ENCODE measurements around the gene KLC4. TPM values are rescaled to one million over a fixed set of nuclear protein-coding genes. Genes with fewer than 3 reads are reported as not detected.

The KLC4 gene
- total RNA-seq, 4 donors from 2014 or later, result 23.4 to 41.0 (median 30.4) TPM

DNA sequence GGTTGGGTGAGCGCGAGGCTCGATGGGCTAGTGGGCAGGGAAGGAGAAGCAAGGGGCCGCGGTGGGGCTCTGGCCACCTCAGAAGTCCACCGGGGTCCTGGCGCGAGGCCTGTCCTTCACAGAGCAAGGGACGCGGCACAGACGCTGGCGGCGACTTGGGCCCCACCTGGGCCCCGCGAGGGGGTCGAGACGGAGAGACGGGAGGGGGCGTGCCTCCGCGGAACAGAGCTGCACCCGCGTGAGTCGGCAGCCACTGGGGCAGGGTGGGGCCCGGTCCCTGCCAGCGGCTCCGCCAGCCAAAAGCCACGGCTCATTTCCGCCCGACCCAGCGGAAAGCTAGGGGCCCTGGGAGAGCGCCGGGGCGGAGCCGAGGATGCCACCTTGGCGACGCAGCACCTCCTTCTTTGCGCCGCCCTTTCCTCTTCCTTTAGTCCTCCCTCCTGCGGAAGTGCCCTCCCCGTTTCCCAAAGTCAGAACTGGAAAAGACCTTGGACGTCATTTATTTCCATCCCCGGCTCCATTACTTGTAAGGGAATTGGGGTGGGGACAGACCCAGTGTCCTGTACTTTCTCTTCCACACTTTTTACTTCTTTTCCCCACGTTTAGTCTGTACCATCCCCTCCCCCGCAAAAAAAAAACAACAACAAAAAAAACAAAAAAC lies 5.8 kb upstream of the KLC4 start, which contains the start of gene CUL7:
TSS of gene CUL7 (minus strand) at position 307 of the 661 bp plus-strand sequence. CDS start 1,063 bp downstream, outside the sequence.
- Histone ChIP-seq H3K27me3 (no peaks in the 10 kb centered on the region), H3K9me3 (no peaks in the 10 kb centered on the region), H3K4me1 (peaks cover 20 to 27% of the 10 kb centered on the region in 2 donors), H3K27ac (peak within 1 kb of the TSS; percentile 86 to 91 (median 86)), H3K4me3 (replicated peaks in 1 of 3) (peak within 1 kb of the TSS; percentile 5 to 61 (median 61)), H3K36me3 (peaks cover 19 to 22% of the 10 kb centered on the region in 2 donors)
- peak; percentile 95 to 96 for DNase-seq
- WGBS, 2 donors, result 2 to 3% methylated on average over 19 to 21 of the region's 45 CpGs
- TF ChIP-seq, protein P1, sequence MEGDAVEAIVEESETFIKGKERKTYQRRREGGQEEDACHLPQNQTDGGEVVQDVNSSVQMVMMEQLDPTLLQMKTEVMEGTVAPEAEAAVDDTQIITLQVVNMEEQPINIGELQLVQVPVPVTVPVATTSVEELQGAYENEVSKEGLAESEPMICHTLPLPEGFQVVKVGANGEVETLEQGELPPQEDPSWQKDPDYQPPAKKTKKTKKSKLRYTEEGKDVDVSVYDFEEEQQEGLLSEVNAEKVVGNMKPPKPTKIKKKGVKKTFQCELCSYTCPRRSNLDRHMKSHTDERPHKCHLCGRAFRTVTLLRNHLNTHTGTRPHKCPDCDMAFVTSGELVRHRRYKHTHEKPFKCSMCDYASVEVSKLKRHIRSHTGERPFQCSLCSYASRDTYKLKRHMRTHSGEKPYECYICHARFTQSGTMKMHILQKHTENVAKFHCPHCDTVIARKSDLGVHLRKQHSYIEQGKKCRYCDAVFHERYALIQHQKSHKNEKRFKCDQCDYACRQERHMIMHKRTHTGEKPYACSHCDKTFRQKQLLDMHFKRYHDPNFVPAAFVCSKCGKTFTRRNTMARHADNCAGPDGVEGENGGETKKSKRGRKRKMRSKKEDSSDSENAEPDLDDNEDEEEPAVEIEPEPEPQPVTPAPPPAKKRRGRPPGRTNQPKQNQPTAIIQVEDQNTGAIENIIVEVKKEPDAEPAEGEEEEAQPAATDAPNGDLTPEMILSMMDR (IDR thresholded peaks at IDR 0.05), result no peak
- TF ChIP-seq POLR2A (IDR thresholded peaks at IDR 0.05), result peak; percentile 42 to 91
- intact Hi-C loops (cut with DNase I), result loop anchor here (5.0 kb wide), 1 partner anchor 36 kb away; no protein-coding TSS in a partner anchor

DNA sequence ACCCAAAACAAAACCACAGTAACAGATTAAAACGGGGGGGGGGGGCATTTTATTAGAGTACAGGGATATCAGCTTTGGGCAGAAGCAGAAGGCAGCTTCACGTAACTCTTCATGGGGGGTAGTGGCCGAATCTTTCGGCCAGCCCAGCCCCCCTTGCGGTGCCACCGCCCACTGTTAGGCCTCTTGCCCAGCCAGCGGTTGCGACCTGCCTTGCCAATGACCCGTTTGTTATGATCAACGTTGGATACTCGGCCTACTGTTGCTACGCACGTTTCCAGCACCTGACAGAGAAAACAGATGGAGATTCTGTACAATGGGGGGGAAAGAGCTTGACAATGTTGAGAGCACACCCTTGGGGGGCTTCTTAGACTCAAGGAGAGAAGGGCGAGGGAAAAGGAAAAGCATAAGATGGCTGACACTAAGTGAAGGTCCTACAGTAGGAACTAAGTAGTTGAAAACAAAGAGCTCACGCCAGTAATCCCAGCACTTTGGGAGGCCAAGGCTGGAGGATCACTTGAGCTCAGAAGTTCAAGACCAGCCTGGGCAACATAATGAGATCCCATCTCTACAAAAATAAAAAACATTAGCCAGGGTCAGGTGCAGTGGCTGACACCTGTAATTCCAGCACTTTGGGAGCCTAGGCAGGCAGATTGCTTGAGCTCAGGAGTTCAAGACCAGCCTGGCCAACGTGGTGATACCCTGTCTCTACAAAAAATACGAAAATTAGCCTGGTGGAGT lies 5.1 kb upstream of the KLC4 start:
- TF ChIP-seq, protein P1 (IDR thresholded peaks at IDR 0.05), result no peak
- TF ChIP-seq POLR2A (IDR thresholded peaks at IDR 0.05), result no peak
- Histone ChIP-seq H3K9me3 (no peaks in the 10 kb centered on the region), H3K36me3 (peaks cover 15 to 17% of the 10 kb centered on the region in 2 donors), H3K4me3 (replicated peaks in 1 of 3) (peak overlapping the region in 2 of 3 donors; percentile 8 to 61), H3K4me1 (peaks cover 21 to 28% of the 10 kb centered on the region in 2 donors), H3K27me3 (no peaks in the 10 kb centered on the region), H3K27ac (peak overlapping the region; percentile 86 to 91 (median 86))
- peak; percentile 15 to 20 for DNase-seq
- WGBS, 2 donors, result 68 to 71% methylated on average over 17 of the region's 17 CpGs
- intact Hi-C loops (cut with DNase I), result loop anchor here (5.0 kb wide), 1 partner anchor 37 kb away; no protein-coding TSS in a partner anchor

DNA sequence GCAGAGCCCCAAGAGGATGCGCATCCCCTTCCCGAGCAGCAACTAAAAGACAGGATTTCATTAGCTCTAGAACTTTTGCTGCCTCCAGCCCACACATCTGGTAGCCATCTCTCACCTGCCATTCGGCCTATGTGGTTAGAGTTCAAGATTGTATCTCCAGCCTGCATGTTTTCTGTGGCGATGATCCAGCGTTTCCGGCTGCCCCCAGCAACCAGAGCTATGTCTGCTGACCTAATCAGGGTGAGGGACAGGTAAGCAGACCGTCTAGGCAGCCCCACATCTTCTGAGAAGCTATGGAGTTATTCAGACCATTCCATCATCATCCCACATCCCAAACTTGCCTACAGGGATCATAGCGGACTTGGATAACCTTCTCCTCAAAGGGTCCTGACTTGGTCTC lies 3.5 kb upstream of the KLC4 start:
- TF ChIP-seq POLR2A (IDR thresholded peaks at IDR 0.05), result no peak
- TF ChIP-seq, protein P1 (IDR thresholded peaks at IDR 0.05), result no peak
- DNase-seq, result no peak
- 90 to 96% methylated on average over 8 of the region's 8 CpGs for WGBS, 2 donors
- H3K9me3 ChIP-seq, result no peaks in the 10 kb centered on the region
- no peak overlapping the region for H3K4me3 ChIP-seq (replicated peaks in 1 of 3)
- peaks cover 13 to 17% of the 10 kb centered on the region in 2 donors for H3K36me3 ChIP-seq
- intact Hi-C loops (cut with DNase I), result no loop called here
- no peaks in the 10 kb centered on the region for H3K27me3 ChIP-seq
- peaks cover 30 to 37% of the 10 kb centered on the region in 2 donors for H3K4me1 ChIP-seq
- no peak overlapping the region for H3K27ac ChIP-seq

DNA sequence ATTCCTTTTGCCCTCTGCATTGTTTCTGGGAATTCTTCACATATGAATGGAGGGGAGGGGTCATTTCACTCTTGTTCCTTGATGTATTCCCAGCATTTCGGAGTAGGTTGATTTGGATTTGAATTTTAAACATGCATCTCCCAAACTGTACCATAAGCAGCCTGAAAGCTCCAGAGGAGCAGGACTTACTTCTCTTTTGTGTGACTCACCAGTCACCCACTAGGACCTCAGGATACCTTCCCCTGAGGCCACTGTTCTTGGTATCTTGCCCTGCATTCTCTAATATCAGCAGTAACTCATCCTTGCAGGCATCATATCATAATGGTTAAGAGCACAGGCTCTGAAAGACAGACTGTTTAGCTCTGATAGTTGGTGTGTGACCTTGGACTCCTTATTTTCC lies 900 bp upstream of the KLC4 start:
- no peak for TF ChIP-seq POLR2A (IDR thresholded peaks at IDR 0.05)
- TF ChIP-seq, protein P1 (IDR thresholded peaks at IDR 0.05), result no peak
- intact Hi-C loops (cut with DNase I), result no loop called here
- Histone ChIP-seq H3K4me1 (peaks cover 21 to 33% of the 10 kb centered on the region in 2 donors), H3K27ac (no peak overlapping the region), H3K27me3 (no peaks in the 10 kb centered on the region), H3K9me3 (no peaks in the 10 kb centered on the region), H3K4me3 (replicated peaks in 1 of 3) (peak overlapping the region; percentile 93 to 95 (median 94)), H3K36me3 (peaks cover 13 to 20% of the 10 kb centered on the region in 2 donors)
- DNase-seq, result no peak
- 63 to 74% methylated on average over 1 of the region's 1 CpG for WGBS, 2 donors
